ENCODE results near the gene USE1. TPM values are rescaled to one million over a fixed set of nuclear protein-coding genes. Genes with fewer than 3 reads are reported as not detected.

Gene USE1
- total and polyA plus RNA-seq, 9 of the 15 experiments (the other 6 are each of a cell fraction or from before 2014, with no cell fraction given): 17.3 to 52.4 (median 34.0) TPM

DNA sequence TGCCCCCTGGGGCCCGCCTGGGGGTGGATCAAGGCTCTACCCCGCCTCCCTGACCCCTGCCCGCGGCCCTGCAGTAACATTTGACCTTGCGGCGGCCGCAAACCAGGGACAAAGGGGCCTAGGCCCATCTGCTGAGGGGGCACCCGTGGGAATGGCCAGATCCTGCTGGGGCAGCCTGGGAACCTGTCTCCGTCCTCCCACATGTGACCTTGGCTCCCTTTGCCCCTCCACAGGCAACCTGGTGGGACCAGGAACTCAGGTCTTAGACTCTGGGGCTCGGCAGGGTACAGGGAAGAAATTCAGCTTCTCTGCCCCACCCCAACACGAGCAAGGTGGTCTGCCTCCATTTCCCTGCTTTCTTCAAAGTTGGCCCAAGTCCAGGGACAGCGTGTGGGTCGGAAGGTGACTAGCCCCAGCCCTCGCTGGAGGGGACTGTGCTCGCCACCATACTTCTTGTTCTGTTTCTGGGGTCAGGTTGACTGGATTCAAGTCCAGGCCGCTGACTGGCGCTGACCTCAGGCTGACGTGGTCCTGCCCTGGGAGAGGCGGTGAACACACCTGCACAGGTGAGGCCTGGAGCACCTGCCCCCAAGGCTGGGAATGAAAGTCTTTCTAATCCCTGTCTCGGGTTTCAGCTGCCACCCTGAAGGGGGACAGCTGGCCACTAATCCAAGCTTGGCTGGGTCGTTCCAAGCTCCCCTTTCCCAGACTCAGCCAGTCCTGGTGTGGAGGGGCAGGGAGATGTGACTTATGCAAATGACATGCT lies 33.0 kb downstream of the USE1 start (continued):
- TF ChIP-seq MYC (IDR thresholded peaks at IDR 0.05; ENCODE audit: low read depth, low read length) (0 out of 2 replicates have a peak, but pooled peaks have one; percentile 14), MYC (CRISPR knock-in tag; IDR thresholded peaks at IDR 0.05; ENCODE audit: borderline replicate concordance, low read depth) (no peak), FUS (optimal IDR thresholded peaks at IDR 0.05; ENCODE audit: low read depth, low read length) (no peak), SRSF9 (IDR thresholded peaks at IDR 0.05; ENCODE audit: borderline replicate concordance, low read depth, low read length) (no peak), DDX20 (tag; IDR thresholded peaks at IDR 0.05; ENCODE audit: low read depth) (no peak), NCOA6 (IDR thresholded peaks at IDR 0.05) (no peak), EHMT2 (IDR thresholded peaks at IDR 0.05) (no peak), ZNF778 (CRISPR knock-in tag; IDR thresholded peaks at IDR 0.05) (no peak), SREBF1 (IDR thresholded peaks at IDR 0.05; ENCODE audit: borderline replicate concordance, low read depth, low read length) (no peak), HMG20B (CRISPR knock-in tag; IDR thresholded peaks at IDR 0.05) (no peak), FOXJ3 (CRISPR knock-in tag; IDR thresholded peaks at IDR 0.05) (no peak), CC2D1A (IDR thresholded peaks at IDR 0.05) (no peak), ZNF507 (tag; conservative IDR thresholded peaks at IDR 0.05) (no peak), ZNF644 (tag; IDR thresholded peaks at IDR 0.05; ENCODE audit: low read depth) (no peak), NCOA2 (IDR thresholded peaks at IDR 0.05; ENCODE audit: partially characterized antibody in 2 of 2) (no peak), KDM5B (IDR thresholded peaks at IDR 0.05; ENCODE audit: insufficient replicate concordance, low read depth, low read length) (peak; percentile 10), STAG1 (CRISPR knock-in tag; IDR thresholded peaks at IDR 0.05; ENCODE audit: borderline replicate concordance) (no peak), TARDBP (IDR thresholded peaks at IDR 0.05) (no peak), RNF219 (CRISPR knock-in tag; IDR thresholded peaks at IDR 0.05) (no peak), ZKSCAN1 (IDR thresholded peaks at IDR 0.05; ENCODE audit: low read depth, low read length) (no peak), NFE2 (IDR thresholded peaks at IDR 0.05; ENCODE audit: low read depth) (no peak), RBBP5 (IDR thresholded peaks at IDR 0.05; ENCODE audit: borderline replicate concordance, insufficient read depth, low read length, poor library complexity, severe bottlenecking) (peak; percentile 24), HDAC3 (IDR thresholded peaks at IDR 0.05; ENCODE audit: borderline replicate concordance, partially characterized antibody) (no peak), IRF2 (CRISPR knock-in tag; IDR thresholded peaks at IDR 0.05) (no peak), EP300 (IDR thresholded peaks at IDR 0.05; ENCODE audit: low read length) (no peak), E2F3 (CRISPR knock-in tag; IDR thresholded peaks at IDR 0.05) (no peak)
- TF ChIP-seq, protein P1, sequence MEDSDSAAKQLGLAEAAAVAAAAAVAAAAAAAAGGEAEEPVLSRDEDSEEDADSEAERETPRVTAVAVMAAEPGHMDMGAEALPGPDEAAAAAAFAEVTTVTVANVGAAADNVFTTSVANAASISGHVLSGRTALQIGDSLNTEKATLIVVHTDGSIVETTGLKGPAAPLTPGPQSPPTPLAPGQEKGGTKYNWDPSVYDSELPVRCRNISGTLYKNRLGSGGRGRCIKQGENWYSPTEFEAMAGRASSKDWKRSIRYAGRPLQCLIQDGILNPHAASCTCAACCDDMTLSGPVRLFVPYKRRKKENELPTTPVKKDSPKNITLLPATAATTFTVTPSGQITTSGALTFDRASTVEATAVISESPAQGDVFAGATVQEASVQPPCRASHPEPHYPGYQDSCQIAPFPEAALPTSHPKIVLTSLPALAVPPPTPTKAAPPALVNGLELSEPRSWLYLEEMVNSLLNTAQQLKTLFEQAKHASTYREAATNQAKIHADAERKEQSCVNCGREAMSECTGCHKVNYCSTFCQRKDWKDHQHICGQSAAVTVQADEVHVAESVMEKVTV (CRISPR knock-in tag; IDR thresholded peaks at IDR 0.05): no peak

Data from K562 (cell line).